Upper lobe of right lung (tissue), 1 donor: Measurements from ENCODE around the gene LUM. TPM values are rescaled to one million over a fixed set of nuclear protein-coding genes. Genes with fewer than 3 reads are reported as not detected.

Source experiments
- ATAC-seq: fragments of 200-7000 bp; cut with Tn5 transposase; one replicate; pipeline ENCODE4 v1.9.1; 2020; ENCODE audit warnings: mild to moderate bottlenecking, moderate library complexity
- DNase-seq: peaks from one replicate; pipeline ENCODE4 v3.0.0-alpha.2; 2020
- H3K27ac ChIP-seq: fragments of 200-600 bp; one replicate; pipeline ENCODE4 v1.8.0; 2022
- H3K27me3 ChIP-seq: fragments of 200-600 bp; one replicate; pipeline ENCODE4 v1.8.0; 2022; ENCODE audit warnings: mild to moderate bottlenecking
- H3K36me3 ChIP-seq: fragments of 200-600 bp; one replicate; pipeline ENCODE4 v1.8.0; 2022
- H3K4me1 ChIP-seq: fragments of 200-600 bp; one replicate; pipeline ENCODE4 v1.8.0; 2022
- H3K4me3 ChIP-seq: fragments of 200-600 bp; one replicate; pipeline ENCODE4 v1.8.0; 2022; ENCODE audit warnings: mild to moderate bottlenecking
- H3K9me3 ChIP-seq: fragments of 200-600 bp; one replicate; pipeline ENCODE4 v1.8.0; 2022
- intact Hi-C: fragments of 100-400 bp; cut with DNase I; formaldehyde crosslinking; loops from one replicate; pipeline ENCODE4 v1.11.0; 2022
- total RNA-seq: library from RNA; stranded (reverse); fragmentation: NEBNext Ultra II Directional; extraction: Animal tissue kit (Norgen Biotek cat#: 25700); gene quantifications from one replicate; pipeline ENCODE4 v1.2.1, GENCODE V29; 2021
- TF ChIP-seq, protein P1 (sequence below): fragments of 200-600 bp; IDR thresholded peaks from one replicate; pipeline ENCODE4 v1.8.0; 2022; ENCODE audit warnings: antibody characterized with exemption
- donor health status: DM: no; HTN: yes; CAD: no; lungs with severe emphysema.

Gene LUM
- total RNA-seq, 1 donor from 2014 or later = 361 TPM

DNA sequence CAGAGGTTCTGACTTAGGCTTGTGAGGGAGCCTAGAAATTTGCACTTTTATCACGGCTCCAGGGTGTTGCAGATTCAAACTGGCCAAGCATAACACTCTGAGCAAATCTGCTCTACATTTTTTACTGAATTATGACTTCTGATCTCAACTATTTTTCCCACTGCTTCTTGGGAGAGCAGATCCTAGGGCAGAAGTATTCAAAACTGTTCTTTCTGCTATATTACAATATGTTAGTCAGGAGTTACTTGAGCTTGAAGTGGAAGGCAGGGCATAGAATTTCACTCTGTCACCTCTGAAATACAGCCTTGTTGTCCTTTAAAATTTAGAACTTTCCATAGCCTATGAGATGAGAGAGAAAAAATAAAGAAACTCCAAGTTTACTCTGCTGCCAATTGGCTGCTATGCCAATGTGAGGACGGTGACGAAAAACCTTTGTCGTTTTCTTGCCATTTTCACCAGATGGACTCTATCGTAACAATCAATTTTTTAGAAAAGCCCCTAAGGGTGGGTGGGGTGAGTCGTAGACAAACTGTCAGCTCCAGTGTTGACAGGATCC lies 37.1 kb downstream of the LUM start:
- DNase-seq = no peak
- Histone ChIP-seq H3K27ac (no peak overlapping the region), H3K4me1 (no peaks in the 10 kb centered on the region), H3K4me3 (no peak overlapping the region), H3K27me3 (no peaks in the 10 kb centered on the region), H3K36me3 (no peaks in the 10 kb centered on the region), H3K9me3 (no peaks in the 10 kb centered on the region)
- no peak for ATAC-seq
- intact Hi-C loops = no loop called here
- TF ChIP-seq, protein P1, sequence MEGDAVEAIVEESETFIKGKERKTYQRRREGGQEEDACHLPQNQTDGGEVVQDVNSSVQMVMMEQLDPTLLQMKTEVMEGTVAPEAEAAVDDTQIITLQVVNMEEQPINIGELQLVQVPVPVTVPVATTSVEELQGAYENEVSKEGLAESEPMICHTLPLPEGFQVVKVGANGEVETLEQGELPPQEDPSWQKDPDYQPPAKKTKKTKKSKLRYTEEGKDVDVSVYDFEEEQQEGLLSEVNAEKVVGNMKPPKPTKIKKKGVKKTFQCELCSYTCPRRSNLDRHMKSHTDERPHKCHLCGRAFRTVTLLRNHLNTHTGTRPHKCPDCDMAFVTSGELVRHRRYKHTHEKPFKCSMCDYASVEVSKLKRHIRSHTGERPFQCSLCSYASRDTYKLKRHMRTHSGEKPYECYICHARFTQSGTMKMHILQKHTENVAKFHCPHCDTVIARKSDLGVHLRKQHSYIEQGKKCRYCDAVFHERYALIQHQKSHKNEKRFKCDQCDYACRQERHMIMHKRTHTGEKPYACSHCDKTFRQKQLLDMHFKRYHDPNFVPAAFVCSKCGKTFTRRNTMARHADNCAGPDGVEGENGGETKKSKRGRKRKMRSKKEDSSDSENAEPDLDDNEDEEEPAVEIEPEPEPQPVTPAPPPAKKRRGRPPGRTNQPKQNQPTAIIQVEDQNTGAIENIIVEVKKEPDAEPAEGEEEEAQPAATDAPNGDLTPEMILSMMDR = no peak

DNA sequence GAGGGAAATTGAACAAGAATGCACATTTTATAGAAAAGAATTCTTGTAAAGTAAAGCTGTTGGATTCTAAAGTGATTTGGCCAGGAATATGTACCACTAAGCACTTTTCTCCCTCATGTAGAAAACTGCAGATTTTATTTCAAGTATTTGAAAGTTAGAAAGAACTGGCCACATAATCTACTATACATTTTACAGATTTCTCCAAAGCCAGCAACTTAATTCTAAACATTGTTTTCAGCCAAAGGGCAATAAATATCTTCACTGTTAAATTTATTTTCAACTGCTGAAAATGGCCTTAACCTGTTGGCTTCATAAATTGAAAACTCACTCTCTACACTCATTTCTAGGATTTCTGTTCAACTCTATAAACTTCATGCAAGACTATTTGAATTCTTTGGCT lies 37.9 kb downstream of the LUM start:
- no peak for ATAC-seq
- Histone ChIP-seq H3K4me3 (no peak overlapping the region), H3K36me3 (no peaks in the 10 kb centered on the region), H3K4me1 (no peaks in the 10 kb centered on the region), H3K27ac (no peak overlapping the region), H3K27me3 (no peaks in the 10 kb centered on the region), H3K9me3 (no peaks in the 10 kb centered on the region)
- TF ChIP-seq, protein P1 = no peak
- intact Hi-C loops = no loop called here
- no peak for DNase-seq

DNA sequence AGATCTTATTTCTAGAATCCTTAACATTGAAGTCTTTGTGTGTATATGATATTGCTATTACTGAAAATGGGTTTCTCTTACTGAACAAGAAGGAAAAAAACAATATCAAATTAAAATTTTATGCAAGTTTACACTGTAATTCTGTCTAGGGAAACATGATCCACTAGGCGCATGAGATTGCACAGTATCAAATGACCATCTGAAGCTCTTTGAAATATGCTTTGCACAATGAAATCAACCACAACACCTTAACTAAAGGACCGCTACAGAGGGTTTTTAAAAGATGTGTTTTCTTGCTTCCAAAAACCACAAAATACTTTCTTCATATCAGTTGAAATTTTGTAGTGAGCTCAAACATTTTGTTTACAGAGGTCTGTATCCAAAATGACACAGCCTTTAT lies 38.4 kb downstream of the LUM start:
- DNase-seq (no peak), ATAC-seq (no peak)
- TF ChIP-seq, protein P1 = no peak
- Histone ChIP-seq H3K27ac (no peak overlapping the region), H3K4me1 (no peaks in the 10 kb centered on the region), H3K36me3 (no peaks in the 10 kb centered on the region), H3K27me3 (no peaks in the 10 kb centered on the region), H3K9me3 (no peaks in the 10 kb centered on the region), H3K4me3 (no peak overlapping the region)
- intact Hi-C loops = no loop called here

DNA sequence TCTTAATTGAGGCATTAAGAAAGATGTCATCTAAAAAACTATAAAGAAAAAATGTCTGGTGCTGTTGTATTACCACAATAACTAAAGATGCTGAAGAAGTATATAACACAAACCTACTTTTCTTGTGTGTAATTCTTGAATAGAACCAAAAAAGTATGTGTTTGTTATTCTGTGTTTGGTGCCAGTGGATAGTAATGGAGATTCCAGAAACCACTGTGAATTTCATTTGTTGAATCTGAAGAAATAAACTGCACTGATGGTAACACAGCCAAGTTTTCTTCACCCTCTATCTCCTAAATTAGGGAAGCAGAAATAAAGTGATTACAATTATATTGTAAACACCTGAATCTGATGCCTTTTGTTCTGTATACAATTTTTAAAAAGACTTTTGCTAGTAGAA lies 40.4 kb downstream of the LUM start:
- ATAC-seq = no peak
- no peaks in the 10 kb centered on the region for H3K36me3 ChIP-seq
- TF ChIP-seq, protein P1 = no peak
- intact Hi-C loops = no loop called here
- H3K4me3 ChIP-seq = no peak overlapping the region
- no peaks in the 10 kb centered on the region for H3K27me3 ChIP-seq
- H3K4me1 ChIP-seq = no peaks in the 10 kb centered on the region
- H3K9me3 ChIP-seq = no peaks in the 10 kb centered on the region
- no peak overlapping the region for H3K27ac ChIP-seq
- no peak for DNase-seq

DNA sequence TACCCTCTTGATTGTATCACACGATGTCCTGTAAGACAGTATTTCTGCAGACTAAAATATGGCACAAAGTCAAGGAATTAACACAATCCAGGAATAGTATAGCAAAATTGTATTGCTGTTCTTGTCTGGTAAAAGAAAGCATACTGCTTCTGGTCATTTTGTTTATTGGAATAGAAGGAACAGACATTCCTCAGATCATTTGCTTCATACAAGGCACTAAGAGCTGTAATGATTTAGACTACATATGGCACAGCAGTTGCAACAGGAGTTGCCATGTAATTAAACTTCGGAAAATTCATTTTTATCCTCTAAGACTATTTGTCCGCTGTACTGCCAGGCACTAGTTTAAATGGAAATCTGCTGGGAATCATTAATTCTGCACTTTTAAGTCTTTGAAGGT lies 45.9 kb downstream of the LUM start:
- Histone ChIP-seq H3K4me1 (no peaks in the 10 kb centered on the region), H3K36me3 (no peaks in the 10 kb centered on the region), H3K27me3 (no peaks in the 10 kb centered on the region), H3K27ac (no peak overlapping the region), H3K9me3 (no peaks in the 10 kb centered on the region), H3K4me3 (no peak overlapping the region)
- ATAC-seq (no peak), DNase-seq (no peak)
- TF ChIP-seq, protein P1 = no peak
- intact Hi-C loops = no loop called here

DNA sequence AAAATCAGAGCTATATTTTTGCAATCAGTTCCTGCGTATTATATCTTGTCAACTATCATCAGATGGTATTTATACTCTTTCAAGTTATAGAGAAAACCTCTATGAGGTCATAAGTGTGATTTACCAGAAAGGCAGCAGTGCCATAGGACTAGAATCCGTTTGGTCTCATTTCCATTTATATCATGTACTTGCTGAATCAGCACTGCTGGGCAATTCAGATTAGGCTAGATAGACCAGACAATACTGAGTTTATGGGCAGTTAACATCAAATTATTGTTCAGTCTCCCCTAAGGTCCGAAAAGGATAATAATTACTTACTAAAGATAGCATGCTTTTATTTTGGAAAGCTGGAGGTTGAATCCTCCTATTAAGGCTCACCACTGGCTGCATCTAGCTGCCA lies 46.7 kb downstream of the LUM start:
- TF ChIP-seq, protein P1 = no peak
- intact Hi-C loops = no loop called here
- Histone ChIP-seq H3K36me3 (no peaks in the 10 kb centered on the region), H3K27me3 (no peaks in the 10 kb centered on the region), H3K9me3 (no peaks in the 10 kb centered on the region), H3K27ac (no peak overlapping the region), H3K4me3 (no peak overlapping the region), H3K4me1 (no peaks in the 10 kb centered on the region)
- ATAC-seq (no peak), DNase-seq (no peak)
